HuH-7.5 (cell line): ENCODE measurements around the gene MLPH.

Source experiments
- DNase-seq: peaks from one replicate; pipeline ENCODE4 v3.0.0; 2011; ENCODE audit warnings: low spot score

MLPH gene

DNA sequence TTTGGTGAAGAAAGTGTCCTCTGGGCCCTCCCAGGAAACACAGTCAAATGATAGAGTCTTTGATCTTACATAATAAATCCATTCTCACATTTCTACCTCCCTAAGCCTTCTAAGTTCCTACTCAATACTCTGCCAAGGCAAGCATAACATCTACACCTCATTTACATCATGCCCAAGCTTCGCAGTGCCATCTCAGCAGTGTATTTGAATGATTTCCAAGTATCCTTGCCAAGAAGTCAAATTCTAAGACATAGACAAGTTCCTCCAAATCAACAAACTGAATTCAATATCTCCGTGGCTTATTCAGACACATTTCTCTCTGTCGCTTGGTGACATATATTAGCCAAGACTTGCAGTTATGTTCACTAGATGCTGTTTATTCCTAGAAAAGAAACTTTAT lies 8.1 kb upstream of the MLPH start:
- no peak for DNase-seq

DNA sequence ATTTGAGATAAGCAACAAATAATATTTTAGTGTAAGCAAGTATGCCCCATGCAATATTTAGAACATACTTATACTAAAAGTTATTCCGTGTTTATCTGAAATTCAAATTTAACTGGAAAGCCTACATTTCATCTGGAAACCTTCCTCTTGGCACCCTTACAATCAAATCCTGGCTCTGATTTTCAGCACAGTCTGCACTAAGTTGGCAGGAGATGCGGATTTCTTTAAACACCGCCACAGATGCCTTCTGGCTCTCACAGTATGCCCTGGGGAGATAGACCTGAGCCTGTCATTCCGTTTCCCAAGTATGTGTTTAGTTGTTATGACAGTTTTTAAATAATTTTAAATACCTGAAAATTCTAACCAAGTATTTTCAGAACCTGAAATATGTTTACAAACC lies 7.3 kb upstream of the MLPH start:
- DNase-seq = no peak

DNA sequence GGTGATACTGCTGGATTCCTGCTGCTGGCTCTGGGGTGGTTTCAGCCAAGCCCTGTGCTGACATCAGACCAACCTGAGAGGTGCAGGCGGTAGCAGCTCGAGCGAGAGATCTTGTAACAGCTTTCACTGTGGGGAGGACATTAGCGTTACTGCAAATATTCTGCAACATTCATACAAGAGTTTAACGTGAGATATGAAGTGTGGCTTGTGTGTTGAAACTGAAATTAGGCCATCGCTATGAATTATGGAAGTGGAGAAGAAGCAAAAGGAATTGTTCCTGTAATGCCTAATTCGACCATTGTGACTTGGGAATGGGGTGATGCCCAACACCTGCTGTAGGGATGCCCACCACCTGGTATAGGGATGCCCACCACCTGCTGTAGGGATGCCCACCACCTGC lies 6.5 kb upstream of the MLPH start:
- no peak for DNase-seq

DNA sequence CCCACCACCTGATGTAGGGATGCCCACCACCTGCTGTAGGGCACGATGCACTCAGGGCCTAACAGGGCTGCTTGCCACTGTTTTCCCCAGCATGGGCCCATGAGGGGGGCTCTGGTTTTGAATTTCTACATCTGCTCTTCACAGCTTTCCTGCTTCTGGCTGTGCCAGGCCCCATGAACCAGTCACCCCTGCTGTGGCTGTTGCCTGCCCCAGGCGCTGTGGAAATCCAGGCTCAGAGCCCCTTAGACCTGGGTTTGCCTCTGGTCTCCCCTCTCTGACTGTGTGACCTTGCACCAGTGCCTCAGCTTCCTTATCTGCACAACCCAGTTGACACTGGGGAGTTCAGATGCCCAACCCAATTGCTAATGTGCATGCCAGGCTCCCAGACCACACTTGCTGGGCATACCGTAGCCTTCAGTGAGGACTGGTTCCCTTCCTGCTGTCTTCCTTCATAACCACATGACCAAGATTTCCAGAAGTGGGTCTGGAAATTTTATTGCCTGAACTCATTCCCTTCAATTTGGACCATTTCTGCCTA lies 6.0 kb upstream of the MLPH start:
- no peak for DNase-seq

DNA sequence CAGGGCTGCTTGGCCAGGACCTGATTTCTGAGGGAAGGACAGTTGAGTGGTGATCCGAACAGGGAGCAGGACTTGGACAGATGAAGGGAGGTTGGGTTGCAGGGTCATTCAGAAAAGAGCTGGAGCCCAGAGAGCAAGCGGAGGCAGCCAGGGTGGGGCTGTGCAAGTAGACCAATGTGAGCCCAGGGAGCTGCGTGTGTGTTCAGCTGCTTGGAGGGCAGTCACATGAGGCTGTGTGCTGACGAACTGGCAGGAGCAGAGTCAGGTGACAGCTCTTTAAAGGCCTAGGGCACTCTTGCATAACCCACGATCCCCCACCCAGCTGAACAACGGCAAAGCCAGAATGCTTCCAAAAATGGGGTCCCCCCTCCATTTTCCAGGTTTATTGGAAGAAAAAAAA lies 4.6 kb upstream of the MLPH start:
- no peak for DNase-seq

DNA sequence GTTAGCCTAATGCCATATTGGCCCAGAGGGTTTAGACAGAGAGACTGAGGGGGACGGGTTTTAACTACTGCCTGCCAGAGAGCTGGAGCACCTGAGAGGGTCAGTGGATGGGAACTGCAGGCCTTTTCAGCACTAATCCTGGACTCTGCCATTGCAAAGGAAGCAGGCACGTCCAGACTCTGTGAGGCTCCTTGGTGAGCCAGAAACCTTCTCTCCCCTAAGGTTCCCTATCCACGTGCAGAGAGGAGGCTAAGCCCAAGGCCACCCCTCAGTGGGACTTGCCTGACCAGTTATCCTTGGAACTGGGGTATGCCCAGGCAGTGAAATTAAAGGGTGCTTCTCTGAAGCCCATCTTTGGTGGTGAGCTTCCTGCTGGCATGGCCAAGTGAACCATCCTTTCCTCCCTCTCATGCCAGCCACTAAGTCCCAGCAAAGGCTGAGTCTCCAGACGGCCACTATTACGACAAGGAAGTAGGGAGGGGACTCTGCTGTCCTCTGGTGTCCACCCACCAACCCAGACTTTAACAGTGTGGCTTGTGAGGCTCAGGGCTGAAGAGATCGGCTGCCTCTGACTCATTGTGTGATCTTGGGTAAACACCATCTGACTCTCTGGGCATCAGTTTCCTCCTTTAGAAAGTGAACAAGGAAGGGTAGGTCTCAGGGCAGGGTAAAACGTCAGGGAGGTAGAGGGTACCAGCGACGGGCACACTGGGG lies 3.9 kb upstream of the MLPH start:
- no peak for DNase-seq

DNA sequence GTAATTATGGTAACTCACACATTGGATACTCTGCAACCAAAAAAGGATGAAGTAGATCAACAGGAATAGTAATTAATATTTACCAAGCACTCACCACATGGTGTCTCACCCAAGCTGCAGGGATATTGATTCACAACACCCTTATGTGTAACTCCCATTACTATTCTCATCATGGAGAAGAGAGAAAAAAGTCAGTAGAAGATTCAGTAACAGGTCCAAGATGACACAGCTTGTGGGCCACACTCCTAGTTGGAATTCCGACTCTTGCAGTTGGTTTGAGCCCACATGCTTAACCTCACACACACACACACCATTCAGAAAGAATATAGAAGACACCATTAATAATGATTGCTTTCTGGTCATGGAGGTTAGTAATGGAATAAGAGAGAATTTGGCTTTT lies 1.7 kb upstream of the MLPH start:
- DNase-seq = no peak

DNA sequence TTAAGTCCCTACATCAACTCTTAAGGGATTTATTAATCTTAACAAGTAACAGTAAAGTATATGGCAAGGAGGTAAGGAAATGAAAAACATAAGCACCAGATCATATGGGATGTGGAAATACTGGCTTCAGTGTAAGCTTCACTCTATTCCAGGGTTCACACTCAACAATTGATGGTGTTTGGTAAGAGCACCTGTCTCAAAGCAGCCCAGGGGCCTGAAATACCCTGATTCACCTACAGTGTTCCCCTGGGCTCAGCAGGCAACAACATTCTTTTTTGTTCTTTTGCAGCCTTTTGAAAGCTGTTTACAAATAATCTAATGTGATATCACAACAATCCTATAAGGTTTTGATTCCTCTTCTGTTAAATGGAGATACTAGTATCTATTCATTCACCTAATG lies 1.2 kb upstream of the MLPH start:
- DNase-seq = no peak

DNA sequence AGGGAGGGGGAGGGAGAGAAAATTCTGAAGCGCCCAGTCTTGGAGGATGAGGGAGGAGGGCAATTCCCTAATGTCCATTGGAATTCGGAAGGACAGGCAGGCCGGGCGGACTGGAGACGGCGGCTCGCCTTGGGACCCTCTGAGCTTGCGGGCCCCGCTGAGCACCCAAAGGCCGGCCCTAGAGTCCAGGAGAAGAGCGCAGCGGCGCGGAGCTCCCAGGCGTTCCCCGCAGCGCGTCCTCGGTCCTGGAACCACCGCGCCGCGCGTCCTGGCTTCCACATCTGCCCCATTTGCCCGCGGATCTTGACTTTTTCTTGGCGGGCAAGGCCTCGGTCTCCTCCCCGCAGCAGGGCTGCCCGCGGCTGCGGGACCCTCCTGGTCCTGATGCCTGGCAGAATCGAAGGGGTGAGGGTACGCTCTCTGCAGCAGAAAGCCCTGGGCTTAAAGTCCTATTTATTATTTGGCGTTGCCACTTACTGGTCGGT lies 675 bp upstream of the MLPH start:
- DNase-seq = no peak

DNA sequence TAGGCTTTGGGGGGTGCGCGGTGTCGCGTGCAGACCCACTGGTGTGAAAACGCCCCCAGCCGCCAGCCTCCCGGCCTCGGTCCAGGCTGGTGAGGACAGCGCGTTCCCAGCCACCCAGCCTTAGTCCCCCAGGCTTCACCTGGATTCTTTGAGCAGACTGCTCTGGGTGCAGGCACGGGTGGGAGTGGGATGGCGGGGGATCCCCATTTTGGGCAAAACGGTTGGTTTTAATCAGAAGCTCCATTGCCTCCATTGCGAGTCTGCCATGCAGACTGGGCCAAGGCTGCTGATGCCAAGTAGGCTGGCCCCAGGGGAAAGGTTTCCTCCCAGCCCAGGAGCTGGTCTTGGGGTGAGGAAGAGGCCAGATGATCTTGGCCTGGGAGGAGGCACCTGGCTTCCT lies 445 bp downstream of the MLPH start:
- no peak for DNase-seq

DNA sequence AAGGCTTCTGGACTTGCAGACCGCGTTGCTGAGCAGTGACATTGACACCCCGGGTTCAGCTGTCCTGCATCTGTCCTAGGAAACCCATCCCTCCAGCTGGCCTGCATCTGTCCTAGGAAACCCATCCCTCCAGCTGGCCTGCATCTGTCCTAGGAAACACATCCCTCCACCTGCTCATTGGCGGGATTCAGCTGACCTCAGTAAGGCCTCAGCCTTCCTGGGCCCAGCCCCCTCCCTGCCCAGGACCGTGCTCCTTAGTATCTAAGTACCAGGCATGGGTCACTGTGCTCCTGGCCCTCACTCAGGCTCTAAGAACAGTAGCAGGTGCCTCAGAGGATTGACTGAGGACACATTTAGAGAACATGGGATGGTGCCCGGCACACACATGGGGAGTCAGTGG lies 1.2 kb downstream of the MLPH start:
- no peak for DNase-seq

DNA sequence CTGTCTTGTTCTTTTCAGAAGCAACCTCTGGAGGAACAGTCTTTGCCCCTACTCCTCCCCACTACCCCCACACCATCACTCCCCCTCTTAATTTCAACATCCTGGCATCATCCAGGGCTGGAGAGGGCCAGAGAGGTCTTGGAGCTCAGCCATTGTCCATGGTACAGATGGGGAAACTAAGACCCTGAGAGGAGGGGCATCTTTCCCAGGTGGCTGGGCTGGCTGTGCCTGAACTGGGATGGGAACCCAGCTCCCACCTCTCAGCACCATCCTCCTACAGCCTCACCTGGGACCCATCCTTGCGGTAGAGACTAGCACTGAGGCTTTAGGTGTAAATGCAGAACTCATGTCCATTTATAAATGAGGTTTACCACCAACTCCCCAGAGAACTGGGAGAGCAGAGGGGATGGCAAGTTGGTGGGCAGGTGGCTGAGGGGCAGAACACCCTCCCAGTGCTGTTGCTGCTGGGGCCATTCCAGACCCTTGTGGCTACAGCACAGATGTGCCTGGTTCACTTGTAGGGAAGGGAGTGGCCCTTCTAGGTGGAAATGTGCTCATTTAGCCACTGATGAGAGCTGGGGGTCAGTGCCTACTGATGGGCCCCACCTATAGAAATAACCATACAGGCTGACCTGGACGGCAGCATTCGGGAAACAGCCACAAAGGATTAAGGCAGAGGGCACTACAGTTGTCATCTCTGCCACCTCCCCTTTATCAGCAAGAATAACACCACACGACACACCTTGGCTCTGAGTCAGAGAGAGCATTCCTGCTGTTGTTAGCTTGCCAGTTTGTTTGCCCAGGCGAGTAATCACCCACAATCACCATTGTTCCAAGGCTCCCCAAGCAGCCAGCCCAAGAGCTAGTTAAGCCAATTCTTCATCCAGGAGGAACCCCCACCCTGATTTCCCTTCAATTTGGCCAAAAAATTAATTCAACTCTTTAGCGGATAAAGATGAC lies 2.1 kb downstream of the MLPH start:
- no peak for DNase-seq

DNA sequence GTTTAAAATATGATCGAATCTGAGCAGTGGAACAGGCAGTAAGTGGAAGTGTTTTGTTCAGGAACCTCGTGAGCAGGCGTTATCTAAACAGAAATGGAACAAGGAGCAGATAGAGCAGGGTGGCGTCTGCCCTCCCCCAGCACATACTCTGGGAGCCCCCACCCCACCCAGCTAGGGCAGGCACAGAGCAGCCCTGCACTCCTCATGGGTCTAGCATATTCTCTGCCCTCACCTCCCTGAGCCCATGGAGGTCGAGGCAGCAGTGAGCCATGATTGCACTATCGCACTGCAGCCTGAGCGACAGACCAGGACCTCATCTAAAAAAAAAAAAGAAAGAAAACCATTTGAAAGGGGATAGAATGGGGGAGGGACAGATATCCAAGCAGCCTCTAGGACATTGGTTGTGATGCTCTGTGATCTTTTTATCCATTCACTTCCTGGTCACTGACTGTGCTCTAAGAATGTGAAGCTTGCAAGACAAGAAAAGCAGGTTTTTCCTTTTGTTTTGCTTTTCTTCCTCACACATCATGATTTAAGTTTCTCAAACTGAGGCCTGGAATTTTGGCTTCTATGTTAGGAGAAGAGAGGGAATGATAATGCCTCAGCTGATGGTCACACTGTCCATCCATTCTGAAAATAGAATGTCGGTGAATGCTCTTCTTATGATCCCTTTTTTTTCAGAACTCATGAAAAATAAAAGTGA lies 3.1 kb downstream of the MLPH start:
- no peak for DNase-seq

DNA sequence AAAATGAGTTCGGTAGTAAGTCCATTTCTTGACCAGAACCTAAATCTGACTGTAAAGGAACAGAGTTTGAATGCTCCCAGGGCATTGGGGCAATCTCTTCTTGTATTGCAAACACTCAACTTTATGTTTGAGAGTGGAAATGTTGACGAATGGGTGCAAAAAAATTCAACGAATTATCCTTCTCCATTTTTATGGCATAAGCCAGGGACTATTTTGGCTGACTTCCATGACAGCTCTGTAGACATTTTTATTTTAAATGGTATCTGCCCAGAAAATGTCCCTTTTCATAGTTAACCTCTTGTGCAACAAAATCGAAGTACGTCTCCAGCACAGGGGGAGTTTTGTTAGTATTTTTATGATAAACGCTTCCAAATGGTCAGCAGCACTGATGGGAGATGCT lies 3.7 kb downstream of the MLPH start:
- no peak for DNase-seq

DNA sequence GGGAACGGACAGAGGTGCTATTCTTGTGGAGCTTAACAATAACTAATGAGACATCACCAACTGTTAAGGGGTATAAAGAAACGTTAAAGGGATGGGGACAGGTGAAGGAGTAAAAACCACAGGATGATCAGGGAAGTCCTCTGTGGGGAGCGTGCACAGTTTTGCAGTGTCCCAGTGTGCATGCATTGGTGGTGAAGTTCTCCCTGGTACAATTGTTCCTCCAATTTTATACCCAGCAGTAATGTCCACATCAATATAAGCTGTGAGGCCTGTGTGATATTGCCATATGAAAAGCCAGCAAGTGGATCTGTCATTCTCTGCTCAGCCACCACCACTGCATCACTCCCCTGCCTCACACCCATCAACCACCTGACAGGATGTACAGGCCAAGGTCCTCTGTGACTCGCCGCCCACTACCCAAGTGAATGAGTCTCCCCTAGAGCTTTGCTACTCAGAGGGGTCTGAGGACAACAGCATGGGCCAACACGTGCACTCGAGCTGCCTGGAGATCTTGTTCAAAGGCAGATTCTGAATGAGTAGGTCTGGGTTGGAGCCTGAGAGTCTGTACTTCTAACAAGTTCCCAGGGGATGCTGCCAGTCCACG lies 4.6 kb downstream of the MLPH start:
- no peak for DNase-seq

DNA sequence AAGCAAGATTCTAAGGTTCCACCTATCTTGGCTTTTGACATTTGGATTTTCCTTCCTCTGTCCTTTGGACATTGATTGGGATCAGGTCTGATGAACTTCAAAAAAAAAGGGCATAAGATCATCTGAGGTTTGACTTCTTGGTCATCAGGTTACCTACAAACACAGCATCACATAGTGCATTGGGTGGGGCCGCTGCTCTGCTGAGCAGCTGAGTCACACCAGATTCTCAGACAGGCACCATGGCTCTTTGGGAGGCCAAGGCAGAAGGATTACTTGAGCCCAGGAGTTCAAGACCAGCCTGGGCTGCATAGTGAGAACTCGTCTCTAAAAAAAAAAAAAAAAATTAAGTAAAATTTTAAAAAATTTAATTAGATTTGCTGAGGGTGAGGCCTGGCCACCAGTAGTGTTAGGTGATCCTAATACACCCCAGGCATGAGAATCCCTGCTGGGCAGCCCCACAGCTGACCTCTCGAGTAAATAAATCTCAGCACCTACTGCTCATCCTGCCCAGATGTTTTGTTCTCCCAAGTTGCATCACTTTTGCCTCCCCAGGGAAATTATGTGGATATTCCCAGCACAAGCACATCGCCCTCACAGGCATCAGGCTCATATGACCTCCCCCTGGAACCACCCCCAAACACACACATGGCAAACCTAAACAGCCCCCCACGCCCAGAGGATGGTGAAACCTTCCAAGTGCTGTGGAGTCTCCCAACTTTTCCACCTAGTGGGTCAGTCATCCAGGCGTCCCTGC lies 5.3 kb downstream of the MLPH start:
- DNase-seq = no peak

DNA sequence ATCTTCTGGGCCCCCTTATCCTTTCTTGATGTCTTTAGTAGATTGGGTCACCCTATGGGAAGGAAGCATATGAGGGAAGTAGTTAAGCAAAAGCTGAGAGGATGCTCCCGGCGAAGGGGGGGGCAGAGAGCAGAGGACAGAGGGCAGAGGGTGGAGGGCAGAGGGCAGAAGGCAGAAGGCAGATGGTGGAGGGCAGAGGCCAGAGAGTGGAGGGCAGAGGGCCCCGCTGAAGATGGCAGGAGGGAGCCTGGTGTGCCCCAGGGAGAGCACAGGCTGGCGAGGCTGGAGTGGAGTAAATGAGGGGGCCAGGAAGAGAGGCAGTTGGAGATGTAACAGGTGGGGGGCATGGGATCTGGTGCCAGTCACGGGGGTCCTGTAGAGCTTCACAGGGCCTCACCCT lies 7.0 kb downstream of the MLPH start:
- DNase-seq = no peak

DNA sequence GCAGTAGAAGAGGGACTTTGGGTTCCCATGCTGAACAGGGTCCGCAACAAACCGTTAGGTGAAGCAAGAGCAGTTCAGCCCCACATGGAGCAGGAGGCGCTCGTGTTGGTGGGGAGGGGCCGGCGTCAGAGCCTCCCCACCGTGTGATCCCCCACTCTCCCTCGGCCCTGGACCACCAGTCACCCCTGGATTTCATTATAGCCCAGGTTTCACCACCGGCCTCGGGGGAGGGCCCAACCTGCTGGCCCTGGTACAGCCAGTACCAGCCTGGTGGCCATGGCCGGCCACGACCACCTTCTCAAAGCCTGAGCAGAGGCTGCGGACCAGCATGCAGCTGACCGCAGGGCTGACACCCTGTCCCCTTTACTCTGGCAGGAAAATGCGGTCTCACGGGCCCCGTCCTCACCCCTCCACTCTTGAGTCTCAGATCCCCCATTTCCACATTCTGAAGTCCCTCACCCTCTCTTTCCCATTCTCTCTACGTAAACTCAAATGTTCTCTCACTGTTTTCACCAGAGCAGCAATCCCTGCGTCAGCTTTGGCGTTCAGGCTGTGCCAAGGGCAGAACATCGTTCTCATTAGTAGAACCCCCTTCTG lies 8.6 kb downstream of the MLPH start:
- DNase-seq = no peak

DNA sequence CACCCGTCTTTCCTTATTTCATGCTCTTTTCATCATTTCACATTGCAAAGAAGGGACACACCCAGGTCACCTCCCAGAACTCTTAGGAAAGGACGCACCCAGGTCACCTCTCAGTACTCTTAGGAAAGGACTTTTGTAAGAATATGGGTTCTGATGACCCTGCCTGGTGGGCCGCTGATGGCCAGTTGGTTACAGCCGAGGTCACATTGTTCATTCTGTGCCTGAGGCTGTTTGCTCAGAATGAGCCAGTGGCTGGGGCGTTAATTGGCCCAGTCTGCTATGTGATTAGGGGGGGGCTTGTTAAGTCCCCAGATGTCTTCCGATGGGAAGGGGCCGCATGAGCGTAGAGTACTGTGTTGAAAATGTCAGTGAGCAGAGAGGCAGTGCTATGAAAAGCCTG lies 9.4 kb downstream of the MLPH start:
- DNase-seq = no peak

DNA sequence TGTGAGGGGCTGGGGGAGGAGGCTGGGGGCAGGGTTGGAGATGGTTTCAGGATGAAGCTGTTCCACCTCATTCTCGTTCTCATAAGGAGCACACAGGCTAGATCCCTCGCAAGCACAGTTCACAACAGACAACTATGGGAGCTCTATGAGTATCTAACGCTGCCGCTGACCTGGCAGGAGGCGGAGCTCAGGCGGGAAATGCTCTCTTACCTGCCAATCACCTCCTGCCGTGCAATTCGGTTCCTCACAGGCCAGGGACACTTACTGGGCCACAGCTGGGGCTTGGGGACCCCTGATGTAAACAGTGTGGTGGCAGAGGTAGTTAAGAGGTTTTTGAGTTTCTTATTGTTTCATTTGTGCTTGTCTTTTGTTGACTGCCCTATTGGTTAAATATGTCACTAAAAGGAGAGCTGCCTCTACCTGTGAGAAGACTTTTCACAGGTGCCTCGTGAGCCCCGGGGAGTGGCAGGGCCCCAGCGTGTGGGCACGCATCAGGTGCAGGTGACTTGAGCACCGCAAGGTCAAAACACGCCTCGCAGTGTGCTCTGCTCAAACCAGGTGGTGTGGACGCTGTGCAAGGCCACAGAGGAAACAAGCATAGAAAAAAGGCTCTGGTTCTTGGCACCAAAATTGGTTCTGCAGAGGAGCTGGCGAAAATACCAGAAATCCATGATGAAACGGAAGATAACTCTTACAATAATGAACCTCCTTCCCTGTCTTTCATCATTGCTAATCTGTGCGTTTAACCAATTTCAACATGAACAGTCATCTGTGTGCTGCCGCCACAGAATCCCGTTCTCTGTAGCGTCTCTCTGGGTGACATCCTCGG lies 10.2 kb downstream of the MLPH start:
- DNase-seq = no peak
